ENCODE measurements around the gene DST.

GRCh38 chr6:56688521-56688920 lies 45.8 kb upstream of the DST start:
- TF ChIP-seq TAF1 (IDR thresholded peaks at IDR 0.05; ENCODE audit: low read depth, low read length) = no peak
- TF ChIP-seq EZH2 (IDR thresholded peaks at IDR 0.05; ENCODE audit: low read depth, low read length, severe bottlenecking) = no peak
- TF ChIP-seq CTCF (IDR thresholded peaks at IDR 0.05; ENCODE audit: control extremely low read depth in 1 of 3, insufficient read depth in 1 of 3, low read depth in 1 of 3, low read length in 3 of 3) = no peak
- TF ChIP-seq RAD21 (IDR thresholded peaks at IDR 0.05 in 1 of 2, conservative IDR thresholded peaks at IDR 0.05 in 1 of 2; ENCODE audit: low read depth in 2 of 2, low read length in 2 of 2) = no peak
- TF ChIP-seq POLR2AphosphoS5 (IDR thresholded peaks at IDR 0.05; ENCODE audit: low read depth, low read length) = no peak
- no peak for TF ChIP-seq POLR2A (IDR thresholded peaks at IDR 0.05; ENCODE audit: control extremely low read depth in 1 of 2, low read depth in 2 of 2, low read length in 2 of 2)
- no peak for TF ChIP-seq ZNF274 (IDR thresholded peaks at IDR 0.05; ENCODE audit: borderline replicate concordance, extremely low read depth, low read length)
- TF ChIP-seq, protein P1, sequence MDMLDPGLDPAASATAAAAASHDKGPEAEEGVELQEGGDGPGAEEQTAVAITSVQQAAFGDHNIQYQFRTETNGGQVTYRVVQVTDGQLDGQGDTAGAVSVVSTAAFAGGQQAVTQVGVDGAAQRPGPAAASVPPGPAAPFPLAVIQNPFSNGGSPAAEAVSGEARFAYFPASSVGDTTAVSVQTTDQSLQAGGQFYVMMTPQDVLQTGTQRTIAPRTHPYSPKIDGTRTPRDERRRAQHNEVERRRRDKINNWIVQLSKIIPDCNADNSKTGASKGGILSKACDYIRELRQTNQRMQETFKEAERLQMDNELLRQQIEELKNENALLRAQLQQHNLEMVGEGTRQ (IDR thresholded peaks at IDR 0.05; ENCODE audit: low read length) = no peak
- TF ChIP-seq CBX8 (IDR thresholded peaks at IDR 0.05; ENCODE audit: borderline replicate concordance, low read depth, low read length) = no peak
- TF ChIP-seq JUND (IDR thresholded peaks at IDR 0.05; ENCODE audit: low read length) = no peak
- no peak for TF ChIP-seq TCF12 (IDR thresholded peaks at IDR 0.05; ENCODE audit: low read depth, low read length)
- TF ChIP-seq HDAC2 (IDR thresholded peaks at IDR 0.05; ENCODE audit: borderline replicate concordance in 1 of 2, low read depth in 2 of 2, low read length in 2 of 2) = no peak
